ENCODE data around the gene TSHR. TPM values are rescaled to one million over a fixed set of nuclear protein-coding genes. Genes with fewer than 3 reads are reported as not detected.

The TSHR gene
- total RNA-seq, 1 donor from 2014 or later = not detected

DNA sequence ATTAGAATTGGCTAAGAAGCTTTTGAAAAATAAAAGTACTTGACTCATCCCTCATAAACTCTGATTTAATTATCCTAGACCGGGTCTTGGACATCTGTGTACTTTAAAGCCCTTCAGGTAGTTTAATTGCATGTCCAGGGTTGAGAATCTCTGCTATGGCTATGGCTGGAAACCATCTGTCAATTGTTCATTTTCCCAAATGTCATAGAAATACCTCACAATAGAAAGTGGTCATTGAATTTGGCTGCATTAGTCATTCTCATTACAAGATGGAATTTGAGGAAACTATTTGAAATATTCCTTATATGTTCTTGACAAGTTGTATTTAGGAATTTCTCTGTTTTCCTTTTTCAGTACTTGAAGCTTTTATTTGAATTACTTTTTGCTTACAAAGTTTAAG lies 111.3 kb downstream of the TSHR start:
- Mint-ChIP-seq H3K27ac (no peak overlapping the region), H3K4me3 (no peak overlapping the region), H3K27me3 (ENCODE audit: insufficient read depth, low read depth) (no peaks in the 10 kb centered on the region), H3K36me3 (no peaks in the 10 kb centered on the region), H3K9me3 (peaks cover 11% of the 10 kb centered on the region), H3K4me1 (no peaks in the 10 kb centered on the region)
- Histone ChIP-seq H3K79me2 (ENCODE audit: low read depth) (no peaks in the 10 kb centered on the region), H3K27me3 (no peaks in the 10 kb centered on the region), H3K9ac (no peak overlapping the region), H3K9me3 (ENCODE audit: low read depth) (no peaks in the 10 kb centered on the region), H3K36me3 (no peaks in the 10 kb centered on the region), H3F3A (ENCODE audit: low read depth) (no peaks in the 10 kb centered on the region), H3K4me2 (no peak overlapping the region), H4K20me1 (ENCODE audit: low read depth) (no peaks in the 10 kb centered on the region), H3K4me3 (no peak overlapping the region), H3K4me1 (no peaks in the 10 kb centered on the region), H2AFZ (replicated peaks) (no peak overlapping the region), H3K27ac (no peak overlapping the region)
- DNase-seq (ENCODE audit: low spot score) = no peak
- TF ChIP-seq EZH2 (IDR thresholded peaks at IDR 0.05) (no peak), EZH2phosphoT487 (IDR thresholded peaks at IDR 0.05) (no peak), CTCF (IDR thresholded peaks at IDR 0.05) (no peak)

DNA sequence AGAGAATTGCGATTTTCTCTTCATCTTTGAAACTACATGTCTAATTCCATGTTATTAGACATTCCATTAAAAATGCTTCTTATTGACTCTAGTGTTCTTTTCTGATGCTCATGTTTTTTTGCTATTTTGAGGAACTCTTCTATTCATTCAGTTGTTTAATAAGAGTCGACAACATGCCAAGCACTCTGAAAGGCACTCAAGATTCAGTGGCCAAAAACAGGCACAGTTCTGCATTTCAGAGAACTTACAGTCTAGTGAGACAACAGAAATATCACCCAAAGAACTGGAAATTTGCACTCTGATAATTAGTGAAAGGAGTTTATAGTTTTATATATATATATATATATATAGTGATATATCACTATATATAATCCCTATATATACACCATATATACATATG lies 111.7 kb downstream of the TSHR start:
- no peak overlapping the region for H3K4me2 ChIP-seq
- no peak overlapping the region for H2AFZ ChIP-seq (replicated peaks)
- no peak for DNase-seq (ENCODE audit: low spot score)

DNA sequence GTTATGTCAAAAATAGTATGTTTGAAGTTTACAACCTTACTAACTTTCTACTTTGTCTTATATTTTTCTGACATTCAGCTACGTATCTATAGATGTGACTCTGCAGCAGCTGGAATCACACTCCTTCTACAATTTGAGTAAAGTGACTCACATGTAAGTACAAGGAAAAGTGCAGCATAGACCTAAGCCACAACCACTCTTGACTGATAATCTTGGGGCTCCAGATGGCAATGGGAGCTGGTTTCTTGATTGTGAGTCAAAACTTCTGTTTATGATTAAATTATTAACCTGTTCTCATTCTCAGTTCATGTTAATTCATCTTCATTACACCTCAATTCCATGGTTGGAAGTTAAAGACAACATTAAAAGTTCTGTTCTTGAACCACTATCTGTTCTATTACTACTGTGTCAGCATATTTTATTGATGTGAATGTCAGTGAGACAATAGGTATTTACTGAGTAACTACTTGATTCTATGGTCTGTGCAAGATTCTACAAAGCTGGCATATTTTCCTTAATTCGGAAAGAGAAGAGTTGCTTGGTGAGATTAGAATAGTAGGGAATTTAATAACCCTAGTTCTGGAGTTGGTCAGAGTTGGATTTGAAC lies 112.9 kb downstream of the TSHR start:
- H3K9me3 Mint-ChIP-seq = peaks cover 13% of the 10 kb centered on the region
- H2AFZ ChIP-seq (replicated peaks) = no peak overlapping the region
- H3K4me3 Mint-ChIP-seq = no peak overlapping the region
- H3K27ac Mint-ChIP-seq = no peak overlapping the region
- H3K9me3 ChIP-seq (ENCODE audit: low read depth) = no peaks in the 10 kb centered on the region
- H3K27ac ChIP-seq = no peak overlapping the region
- H3K4me1 ChIP-seq = no peaks in the 10 kb centered on the region
- no peaks in the 10 kb centered on the region for H4K20me1 ChIP-seq (ENCODE audit: low read depth)
- no peak overlapping the region for H3K4me2 ChIP-seq
- no peaks in the 10 kb centered on the region for H3K27me3 Mint-ChIP-seq (ENCODE audit: insufficient read depth, low read depth)
- TF ChIP-seq CTCF (IDR thresholded peaks at IDR 0.05) = no peak
- TF ChIP-seq EZH2 (IDR thresholded peaks at IDR 0.05) = no peak
- TF ChIP-seq EZH2phosphoT487 (IDR thresholded peaks at IDR 0.05) = no peak
- no peaks in the 10 kb centered on the region for H3K36me3 ChIP-seq
- no peak overlapping the region for H3K9ac ChIP-seq
- no peak overlapping the region for H3K4me3 ChIP-seq
- H3K27me3 ChIP-seq = no peaks in the 10 kb centered on the region
- H3K79me2 ChIP-seq (ENCODE audit: low read depth) = no peaks in the 10 kb centered on the region
- H3F3A ChIP-seq (ENCODE audit: low read depth) = no peaks in the 10 kb centered on the region
- no peak for DNase-seq (ENCODE audit: low spot score)
- no peaks in the 10 kb centered on the region for H3K36me3 Mint-ChIP-seq
- no peaks in the 10 kb centered on the region for H3K4me1 Mint-ChIP-seq

More for the DNA sequence above, 111.7 kb downstream of the TSHR start:
- H3K9me3 ChIP-seq (ENCODE audit: low read depth) = no peaks in the 10 kb centered on the region
- H3K4me3 ChIP-seq = no peak overlapping the region
- no peaks in the 10 kb centered on the region for H3K79me2 ChIP-seq (ENCODE audit: low read depth)
- Mint-ChIP-seq H3K4me1 (no peaks in the 10 kb centered on the region), H3K36me3 (no peaks in the 10 kb centered on the region), H3K4me3 (no peak overlapping the region), H3K27ac (no peak overlapping the region), H3K27me3 (ENCODE audit: insufficient read depth, low read depth) (no peaks in the 10 kb centered on the region), H3K9me3 (peaks cover 13% of the 10 kb centered on the region)
- H3K27ac ChIP-seq = no peak overlapping the region
- no peak overlapping the region for H3K9ac ChIP-seq
- TF ChIP-seq CTCF (IDR thresholded peaks at IDR 0.05) = no peak
- TF ChIP-seq EZH2phosphoT487 (IDR thresholded peaks at IDR 0.05) = no peak
- no peak for TF ChIP-seq EZH2 (IDR thresholded peaks at IDR 0.05)
- no peaks in the 10 kb centered on the region for H3K36me3 ChIP-seq
- no peaks in the 10 kb centered on the region for H4K20me1 ChIP-seq (ENCODE audit: low read depth)
- H3F3A ChIP-seq (ENCODE audit: low read depth) = no peaks in the 10 kb centered on the region
- no peaks in the 10 kb centered on the region for H3K4me1 ChIP-seq
- H3K27me3 ChIP-seq = no peaks in the 10 kb centered on the region
